Stimulated activated naive CD4-positive, alpha-beta T cell (primary cell): ENCODE measurements around the gene PFKM.

Source experiments
- DNase-seq, 6 experiments: peaks; one replicate each; lab custom pipeline; 2025; lab: John Stamatoyannopoulos, UW

Gene PFKM

DNA sequence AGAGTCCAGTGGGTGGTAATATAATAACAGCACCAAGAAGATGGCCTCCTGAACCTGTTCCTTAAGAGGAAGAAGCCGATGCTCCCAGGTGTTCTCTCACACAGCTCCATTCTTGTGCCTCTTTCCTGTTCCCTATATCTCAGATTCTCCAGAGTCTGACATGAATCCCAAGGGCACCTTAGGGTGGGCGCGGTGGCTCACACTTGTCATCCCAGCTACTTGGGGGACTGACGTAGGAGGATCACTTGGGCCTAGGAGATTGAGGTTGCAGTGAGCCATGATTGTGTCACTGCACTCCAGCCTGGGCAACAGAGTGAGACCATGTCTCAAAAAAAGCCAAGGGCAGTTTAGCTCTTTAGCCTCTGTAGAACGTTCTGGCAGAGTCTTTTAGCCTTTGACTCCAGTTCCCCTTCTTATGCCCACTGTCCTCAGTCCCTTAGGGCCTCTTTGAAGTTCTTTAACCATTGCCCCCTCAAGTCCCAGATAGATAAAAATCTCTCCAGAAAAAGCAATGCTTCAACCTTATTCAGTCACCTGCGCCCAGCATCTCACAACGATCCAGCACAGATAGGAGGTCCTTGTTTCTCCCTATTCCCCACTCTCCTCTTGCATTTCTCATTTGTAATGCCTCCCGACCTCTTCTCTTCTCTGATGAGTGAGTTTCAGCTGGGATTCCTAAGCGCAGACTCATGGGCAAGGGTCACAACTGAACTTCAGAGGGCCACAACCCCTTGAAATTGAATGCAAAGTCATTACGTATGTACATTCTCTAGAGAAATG, 68.9 kb downstream of the PFKM start:
- no peak for DNase-seq

- DNase-seq, result peak; percentile 23 to 77 (median 48)
These were observed 70.4 kb downstream of the PFKM start for GRCh38 chr12:48189331-48190125.

- no peak for DNase-seq
These were observed 71.9 kb downstream of the PFKM start for GRCh38 chr12:48191096-48191495.

DNA sequence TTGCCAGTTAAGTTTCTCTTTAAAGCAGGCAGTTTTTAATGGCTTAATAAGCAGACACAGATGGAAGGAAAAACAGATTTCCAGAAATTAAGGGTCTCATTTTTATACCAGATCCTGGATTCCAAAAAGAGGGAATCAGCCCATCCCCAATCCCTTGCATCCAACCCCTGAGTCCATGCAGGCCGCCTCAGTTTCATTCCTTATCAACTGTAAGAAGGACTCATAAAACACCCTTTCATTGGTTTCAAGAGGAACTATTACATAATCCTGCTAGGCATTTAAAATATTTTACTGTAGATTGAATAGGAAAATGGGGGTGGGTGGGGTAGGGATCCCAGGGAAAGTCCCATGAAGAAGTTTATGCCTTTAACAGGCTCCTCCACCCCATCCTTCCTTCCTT, 73.7 kb downstream of the PFKM start:
- no peak for DNase-seq

- no peak for DNase-seq
These were observed 74.5 kb downstream of the PFKM start for GRCh38 chr12:48193623-48194022.

- DNase-seq, result no peak
These were observed 75.6 kb downstream of the PFKM start for GRCh38 chr12:48194799-48195201.
